GM21717 (cell line): ENCODE measurements around the gene CACNA1C.

ENCODE experiments used
- ATAC-seq: cut with Tn5 transposase; IDR thresholded peaks from one replicate; pipeline ENCODE4 v1.9.1; 2021; ENCODE audit warnings: mild to moderate bottlenecking, moderate library complexity; ENCODE audit not compliant: unreplicated experiment

Gene CACNA1C

DNA sequence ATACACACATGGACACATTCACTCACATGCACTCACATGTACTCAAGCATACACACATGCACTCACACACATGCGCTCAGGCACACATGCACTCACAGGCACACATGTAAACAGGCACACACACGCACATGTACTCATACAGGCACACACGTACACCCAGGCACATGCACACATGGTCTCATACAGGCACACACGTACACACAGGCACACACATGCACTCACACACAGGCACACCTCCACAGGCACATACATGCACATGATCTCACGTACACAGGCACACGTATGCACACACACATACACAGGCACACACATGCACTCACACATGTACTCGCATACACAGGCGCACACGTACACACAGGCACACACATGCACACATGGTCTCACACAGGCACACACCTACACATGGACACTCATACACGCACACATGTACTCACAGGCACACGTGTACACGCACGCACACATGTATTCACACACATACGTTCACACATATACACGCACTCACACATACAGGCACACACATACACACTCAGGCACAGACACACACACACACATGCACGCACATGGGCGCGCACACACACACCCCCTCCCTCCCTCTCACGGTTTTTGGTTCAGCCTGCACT is 138.9 kb downstream of the CACNA1C start:
- ATAC-seq = no peak

DNA sequence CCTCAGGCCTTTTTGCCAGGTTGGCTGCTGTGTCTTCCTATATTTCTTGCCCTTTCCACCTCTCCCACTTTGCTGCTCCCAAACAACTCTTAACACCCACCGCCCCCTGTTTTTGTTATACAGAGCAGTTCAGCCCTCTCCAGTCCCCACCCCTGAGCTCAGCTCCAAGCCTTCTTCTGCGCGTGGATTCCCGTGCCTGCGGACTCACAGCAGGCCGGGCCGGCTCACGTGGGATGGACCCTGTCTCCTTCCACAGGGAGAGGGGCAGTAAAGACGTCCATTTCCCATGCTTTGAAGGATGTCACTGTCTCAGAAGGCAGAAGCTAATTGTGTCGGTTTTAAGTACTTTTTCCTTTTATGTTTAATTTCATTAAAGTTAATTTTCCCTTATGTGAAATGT is 139.4 kb downstream of the CACNA1C start:
- no peak for ATAC-seq

DNA sequence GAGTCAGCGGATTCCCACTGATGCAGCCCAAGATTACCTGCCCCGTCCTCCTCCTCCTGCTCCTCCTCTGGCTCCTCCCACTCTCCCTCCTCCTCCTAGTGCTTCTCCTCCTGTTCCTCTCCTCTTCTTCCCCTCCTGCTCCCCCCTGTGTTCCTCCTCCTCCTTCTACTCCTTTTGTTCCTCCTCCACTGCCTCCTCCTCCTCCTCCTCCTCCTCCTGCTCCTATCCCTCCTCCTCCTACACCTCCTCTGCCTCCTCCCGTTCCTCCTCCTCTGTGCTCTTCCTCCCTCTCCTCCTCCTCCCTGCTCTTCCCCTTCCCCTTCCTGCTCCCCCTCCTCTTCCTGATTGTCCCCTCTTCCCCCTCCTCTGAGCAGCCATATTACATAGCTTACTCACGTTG is 141.3 kb downstream of the CACNA1C start:
- no peak for ATAC-seq

DNA sequence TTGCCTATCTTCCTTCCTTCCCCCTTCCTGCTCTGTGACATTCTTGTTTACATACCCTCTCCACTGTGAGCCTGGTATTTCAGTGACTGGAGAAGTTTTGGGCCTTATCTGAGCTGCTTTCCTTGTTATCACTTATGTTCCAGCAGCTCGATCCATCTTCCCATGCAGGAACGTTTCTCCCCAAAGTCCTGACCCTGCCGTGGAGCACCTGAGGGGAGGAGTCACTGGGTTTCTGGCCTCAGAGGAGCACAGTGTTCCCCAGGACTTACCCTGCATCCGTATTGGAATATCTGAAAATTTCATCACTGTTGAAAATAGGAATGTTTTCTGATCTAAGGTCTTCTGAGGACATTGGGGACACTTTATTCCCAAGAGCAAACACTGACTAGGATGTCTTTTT is 141.8 kb downstream of the CACNA1C start:
- no peak for ATAC-seq

DNA sequence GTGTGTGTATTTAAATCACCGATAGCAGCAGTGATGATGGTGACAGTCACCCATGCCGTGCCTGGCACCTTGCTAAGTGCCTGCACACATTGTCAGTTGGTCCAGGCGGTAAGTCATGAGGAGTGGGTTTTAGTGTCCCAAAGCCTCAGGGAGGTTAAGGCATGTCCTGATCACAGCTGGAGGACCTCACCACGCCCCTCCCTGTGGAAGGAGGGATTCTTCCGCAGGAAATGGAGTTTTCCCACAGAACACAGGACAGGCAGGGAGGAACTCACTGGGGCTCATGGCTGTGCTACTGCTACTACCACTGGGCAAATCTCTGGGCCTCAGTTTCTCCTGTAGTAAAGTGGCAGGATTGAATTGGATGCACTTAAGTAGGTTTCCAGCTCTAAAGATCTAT is 142.3 kb downstream of the CACNA1C start:
- no peak for ATAC-seq

DNA sequence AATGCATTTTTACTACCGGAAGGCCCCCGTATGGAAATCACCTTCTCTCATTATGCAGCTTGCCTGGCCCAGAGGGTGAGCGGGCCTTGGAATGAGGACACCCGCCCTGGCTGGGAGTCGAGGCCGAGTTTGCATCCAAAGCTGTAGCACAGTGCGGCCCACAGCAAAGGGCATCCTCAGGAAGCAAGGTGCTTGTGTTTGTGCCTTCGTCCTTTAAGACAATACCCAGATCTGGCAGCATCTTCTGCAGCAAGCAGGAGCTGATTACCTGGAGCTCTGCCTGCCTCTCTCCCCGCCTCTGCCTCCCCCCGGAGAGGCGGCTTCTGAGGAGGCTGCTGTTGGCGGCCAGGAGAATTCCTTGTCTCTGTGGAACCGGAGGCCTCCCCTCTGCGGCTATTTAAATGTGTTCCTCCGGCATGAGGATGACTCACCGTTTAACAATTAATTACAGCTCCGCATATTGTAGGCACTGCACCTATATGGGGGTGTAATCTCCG is 145.3 kb downstream of the CACNA1C start:
- ATAC-seq = no peak

DNA sequence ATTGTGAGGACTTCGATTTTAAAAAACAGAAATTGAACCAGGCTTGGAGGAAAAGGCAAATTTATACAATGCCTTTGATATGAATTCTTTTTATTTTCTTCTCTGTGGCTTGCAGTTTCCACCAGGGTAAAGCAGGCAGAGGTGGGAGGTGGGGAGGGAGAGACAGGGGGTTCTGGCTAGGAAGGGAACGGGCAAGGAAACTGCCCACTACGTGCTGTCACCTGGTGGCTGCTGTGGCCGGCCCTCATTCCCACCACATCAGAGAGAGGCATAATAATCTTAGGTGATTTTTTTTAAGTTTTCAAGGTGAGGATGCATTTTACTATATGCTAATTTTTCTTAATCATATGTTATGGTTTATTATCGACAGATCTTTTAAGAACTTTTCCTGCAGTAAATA is 145.8 kb downstream of the CACNA1C start:
- ATAC-seq = no peak

DNA sequence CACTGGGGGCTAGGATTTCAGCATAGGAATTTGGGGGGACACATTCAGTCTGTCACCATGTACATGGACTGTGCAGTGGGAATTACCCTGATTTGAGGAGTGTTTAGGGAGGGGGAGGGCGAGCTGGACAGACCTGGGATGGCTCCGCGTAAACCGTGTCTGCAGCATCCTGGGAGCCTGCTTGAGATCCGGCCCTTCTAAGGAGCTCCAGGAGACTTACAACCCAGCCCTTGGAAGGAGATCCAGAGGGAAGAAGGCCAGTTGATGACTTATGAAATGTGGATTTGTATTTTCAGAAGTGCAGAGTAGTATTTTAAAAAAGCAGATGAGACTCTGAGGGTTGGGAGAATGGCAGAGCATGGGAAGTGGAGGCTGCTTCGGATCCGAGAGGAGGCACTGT is 153.2 kb downstream of the CACNA1C start:
- ATAC-seq = no peak

DNA sequence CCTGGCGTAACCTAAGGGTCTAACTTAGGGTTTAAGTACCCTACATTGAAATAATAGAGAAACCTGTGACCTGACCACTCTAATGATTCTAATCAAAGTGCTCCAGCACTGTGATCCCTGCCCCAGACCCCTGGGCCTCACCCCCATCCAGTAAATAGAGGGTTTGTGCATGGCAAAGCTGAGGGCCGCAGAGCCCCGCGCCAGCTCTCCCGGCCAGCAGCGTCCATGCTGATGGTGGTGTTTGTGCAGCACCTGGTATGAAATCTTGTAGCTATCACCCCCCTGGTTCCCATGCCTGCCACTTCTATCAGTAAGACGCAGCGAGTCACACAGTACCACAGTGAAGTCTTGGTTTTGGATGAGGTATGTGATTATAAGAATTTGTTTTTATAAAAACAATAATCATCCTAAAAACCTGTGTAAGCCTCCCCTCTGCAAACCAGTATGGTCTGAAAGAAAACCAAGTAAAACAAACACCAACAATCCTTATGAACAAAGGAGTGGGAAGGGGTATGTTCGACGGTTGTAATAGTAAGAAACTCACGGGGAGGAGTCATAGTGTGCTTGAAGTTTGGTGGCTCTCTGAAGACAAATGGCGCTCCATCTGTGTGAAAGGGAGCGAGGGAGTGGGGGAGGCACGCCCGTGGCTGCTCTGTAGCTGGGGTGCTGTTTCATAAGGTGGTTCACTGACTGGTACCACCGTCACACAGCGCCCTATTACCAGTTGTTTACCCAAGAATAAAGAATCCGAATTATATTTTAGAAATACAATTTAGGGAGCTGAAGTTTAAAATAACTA is 156.2 kb downstream of the CACNA1C start:
- ATAC-seq = no peak

DNA sequence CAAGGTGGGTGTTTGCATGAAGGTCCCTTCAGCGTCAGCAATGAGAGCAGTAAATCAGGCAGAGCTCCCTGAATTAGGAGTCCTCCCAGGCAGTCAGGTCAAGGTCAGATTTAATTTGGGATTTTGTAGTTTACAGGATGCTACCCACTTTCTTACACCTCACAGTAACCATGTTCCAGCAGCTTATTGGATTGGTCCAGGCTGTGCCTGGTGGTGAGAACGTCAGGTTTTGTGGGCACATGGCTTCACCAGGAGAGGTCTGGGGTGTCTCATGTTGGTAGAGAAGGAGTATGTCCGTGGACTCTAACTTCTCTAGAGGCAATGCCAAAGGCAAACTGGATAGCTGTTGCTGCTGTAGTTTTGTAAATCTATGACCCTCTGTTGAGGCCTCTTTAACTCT is 158.3 kb downstream of the CACNA1C start:
- no peak for ATAC-seq

DNA sequence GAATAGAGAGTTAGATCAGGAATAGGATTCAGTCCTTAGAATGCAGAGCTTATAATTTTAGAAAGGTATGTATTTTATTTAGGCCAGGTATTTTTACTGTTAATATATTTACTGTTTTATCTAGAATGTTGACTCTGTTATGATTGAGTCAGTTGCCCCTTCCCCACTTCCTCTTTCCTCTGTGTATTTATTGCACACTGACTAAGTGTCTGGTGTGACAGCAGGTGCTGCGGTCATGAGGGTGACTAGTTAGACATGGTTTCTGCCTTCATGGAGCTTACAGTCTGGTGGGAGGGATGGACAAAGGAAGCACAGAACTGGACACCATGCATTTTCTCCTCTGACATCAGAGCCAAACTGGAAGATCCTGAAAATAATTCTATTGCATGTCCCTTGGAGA is 159.8 kb downstream of the CACNA1C start:
- ATAC-seq = no peak

DNA sequence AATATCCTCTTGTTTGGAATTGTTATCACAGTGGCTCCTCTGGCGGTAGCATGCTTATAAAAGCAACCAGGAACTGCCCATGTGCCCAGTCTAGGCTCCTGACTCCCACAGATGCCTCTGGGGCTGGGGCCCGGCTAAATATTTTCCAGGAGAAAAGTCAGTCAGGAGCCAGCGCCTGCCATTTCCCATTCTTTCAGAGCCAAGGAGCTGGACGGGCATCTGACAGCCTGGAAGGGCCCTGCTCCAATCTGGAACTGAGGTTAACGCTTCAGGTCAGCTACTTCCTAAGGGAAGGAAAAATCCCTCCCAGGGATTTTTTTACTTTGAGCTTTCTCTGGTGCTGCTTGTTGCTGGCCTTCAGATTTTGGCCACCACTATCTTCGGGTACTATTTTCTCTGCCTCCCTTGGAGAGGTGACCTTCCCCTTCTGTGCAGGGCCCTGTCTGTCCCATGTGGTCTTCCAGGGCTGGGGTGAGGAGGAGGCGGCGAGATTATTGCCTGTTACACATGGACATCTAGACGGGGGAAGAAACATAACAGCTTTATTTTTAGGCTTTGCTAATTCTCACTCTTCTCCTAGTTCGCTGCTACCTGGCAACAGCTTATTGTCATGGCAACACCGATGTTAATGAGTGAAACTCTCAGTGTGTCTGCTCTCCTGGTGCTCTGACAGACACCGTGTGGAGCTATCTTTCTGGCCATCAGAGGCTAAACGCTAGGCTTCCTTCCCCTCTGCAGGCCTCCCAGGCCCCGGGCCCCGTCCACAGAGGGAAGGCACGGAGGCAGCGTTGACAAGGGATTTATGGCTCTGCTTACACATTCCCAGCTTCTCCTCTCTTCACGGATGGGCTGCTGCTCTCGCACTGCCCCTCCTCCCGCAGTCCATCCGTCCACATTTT is 160.4 kb downstream of the CACNA1C start:
- no peak for ATAC-seq

DNA sequence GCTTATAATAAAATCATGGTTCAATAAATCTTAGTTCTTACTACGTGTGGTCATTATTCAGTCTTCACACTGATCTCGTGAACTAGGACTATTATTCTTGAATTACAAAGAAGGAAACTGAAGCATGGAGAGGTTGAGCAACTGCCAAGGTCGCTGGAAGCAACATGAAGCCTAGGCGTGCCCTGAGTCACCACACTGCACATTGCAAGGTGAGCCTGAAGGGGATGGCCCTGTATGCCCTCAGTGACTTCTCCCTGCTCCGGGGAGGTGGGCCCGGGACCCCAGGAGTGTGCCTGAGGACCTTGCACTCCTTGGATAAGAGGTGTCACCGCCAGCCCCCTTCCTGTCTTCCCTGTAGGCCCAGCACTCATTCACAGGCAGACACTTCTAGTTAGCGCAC is 161.6 kb downstream of the CACNA1C start:
- ATAC-seq = no peak

DNA sequence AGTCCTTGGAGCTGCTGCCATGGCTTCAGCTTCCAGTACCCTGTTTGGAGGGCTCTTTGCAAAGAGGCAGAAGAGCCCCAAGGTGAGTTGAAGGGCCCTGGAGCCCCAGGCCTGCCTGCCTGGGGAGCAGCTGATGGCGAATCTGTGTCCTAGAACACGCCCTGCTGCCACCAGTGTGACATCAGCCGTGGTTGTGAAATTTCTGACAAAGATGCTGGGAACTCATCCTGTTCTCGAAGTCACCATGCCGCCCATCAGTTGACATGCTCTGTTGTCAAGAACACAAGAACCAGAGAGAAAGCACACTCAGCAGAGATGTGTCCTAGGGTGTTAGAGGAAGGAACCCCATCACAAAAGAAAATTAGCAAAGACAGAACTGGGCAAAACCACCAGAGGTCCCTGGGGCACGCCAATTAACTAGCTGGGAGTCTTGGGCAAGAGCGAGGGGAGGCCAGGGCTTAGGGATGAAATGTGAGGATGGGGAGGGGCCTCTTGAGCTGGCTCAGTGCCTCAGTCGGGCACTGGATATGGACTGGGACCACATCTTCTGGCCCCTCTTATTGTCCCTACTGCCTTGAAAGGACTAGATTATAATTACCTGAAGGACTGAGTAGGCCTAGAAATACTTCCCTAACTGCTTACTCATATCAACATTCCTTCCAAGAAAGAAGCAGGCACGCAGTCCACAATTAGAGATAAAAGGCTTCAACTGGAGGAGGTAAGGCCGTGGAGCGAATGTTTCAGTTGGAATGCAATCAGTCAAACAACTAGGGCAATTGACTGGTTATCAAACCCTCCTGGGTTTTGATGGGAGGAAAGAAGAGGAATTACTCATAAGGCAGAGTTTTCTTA is 163.1 kb downstream of the CACNA1C start:
- ATAC-seq = no peak

DNA sequence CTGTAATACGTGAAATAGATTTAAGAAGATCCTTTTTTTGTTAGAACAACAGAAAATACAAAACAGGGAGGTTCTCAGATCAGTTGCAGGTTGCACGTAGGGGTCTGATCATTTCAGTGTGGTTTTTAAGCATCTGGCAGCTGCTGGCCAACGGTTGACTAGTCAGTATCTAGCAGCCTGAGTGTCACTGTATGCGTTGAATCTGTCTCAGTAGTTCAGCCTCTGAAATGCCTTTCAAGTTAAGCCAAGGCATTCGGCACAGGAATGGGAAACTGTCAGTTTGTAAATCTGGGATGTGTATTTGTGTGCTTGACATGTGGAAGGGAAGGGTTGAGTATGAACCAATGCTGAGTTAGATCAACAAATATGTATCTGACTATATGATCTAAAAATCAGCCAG is 165.9 kb downstream of the CACNA1C start:
- ATAC-seq = no peak

DNA sequence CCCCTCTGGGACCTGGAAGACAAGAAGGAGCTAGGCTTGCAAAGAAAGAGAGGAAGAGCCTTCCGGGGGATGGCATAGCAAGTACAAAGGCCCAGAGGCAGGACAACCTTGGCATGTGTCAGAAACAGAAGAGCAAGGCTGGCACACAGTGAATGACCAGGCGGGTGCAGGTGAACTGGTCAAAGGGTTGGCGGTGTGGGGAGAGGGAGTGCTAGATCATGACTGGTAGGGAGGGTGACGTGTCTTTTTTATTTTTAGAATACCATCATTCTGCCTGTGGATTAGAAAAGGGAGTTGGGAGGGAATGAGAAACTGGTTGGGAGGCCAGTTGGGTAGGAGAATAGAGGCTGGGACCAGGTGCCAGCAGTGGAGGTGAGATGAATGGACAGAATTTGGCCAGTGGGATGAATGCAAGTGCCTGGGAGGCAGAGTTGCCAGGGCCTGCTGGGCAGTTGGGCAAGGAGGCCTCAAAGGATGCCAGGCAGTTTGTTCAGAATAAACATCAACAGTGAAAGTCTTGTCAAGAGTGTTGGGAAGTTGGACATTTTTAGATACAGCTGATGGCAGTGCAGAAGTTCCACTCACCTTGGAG is 168.3 kb downstream of the CACNA1C start:
- no peak for ATAC-seq

DNA sequence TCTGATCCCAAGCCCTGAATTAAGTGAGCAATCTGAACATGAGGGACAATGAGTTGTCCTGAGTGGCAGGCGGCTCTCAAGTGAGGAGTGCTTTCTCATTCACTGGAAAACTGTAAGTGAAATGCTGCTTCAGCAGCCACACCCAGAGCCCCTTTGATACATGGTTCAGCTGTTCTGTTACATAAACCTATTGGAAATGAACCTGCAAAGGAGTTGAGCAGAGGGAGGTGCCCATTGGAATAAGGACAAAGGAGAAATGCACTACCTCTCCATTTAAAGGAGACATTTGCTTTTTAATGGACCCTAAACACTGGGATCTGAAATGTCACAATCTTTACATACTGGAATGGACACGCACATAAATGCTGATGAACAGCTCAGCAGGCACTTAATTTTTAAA is 169.9 kb downstream of the CACNA1C start:
- no peak for ATAC-seq

DNA sequence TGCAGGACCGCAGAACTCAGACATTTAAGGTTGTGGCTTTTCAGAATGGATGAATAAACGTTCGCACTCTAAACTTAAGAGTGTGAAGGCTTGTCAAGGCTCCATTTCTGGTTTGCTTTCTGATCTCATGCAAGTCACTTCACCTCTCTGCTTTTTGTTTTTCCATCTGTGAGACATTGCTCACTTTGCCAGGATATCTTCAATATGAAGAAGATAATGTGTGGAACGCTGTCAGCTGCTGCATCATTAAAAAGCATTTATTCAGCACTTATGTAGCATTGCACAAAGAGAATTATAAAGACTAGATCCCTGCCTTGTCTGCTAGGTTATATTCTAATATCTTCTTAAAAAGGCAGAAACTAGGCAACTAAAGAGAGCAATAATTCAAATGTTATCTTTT is 172.2 kb downstream of the CACNA1C start:
- ATAC-seq = no peak

DNA sequence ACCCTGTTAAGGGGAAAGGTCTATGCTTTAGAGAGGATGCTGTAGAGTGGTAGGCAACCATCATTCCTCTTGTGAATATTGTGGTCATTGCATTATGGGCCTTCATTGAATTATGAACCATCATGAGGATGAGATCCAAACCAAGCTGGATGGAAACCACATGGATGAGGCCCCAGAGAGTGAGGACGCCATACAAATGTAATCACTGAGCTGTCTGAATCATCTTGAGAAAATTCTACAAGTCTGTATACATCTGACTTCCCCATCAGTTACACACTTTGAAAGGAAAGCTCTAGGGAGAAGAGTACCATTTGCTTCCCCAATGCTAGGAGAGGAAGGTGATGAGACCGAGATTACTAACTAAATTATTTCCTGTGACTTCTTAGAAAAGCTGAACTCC is 172.9 kb downstream of the CACNA1C start:
- ATAC-seq = no peak

DNA sequence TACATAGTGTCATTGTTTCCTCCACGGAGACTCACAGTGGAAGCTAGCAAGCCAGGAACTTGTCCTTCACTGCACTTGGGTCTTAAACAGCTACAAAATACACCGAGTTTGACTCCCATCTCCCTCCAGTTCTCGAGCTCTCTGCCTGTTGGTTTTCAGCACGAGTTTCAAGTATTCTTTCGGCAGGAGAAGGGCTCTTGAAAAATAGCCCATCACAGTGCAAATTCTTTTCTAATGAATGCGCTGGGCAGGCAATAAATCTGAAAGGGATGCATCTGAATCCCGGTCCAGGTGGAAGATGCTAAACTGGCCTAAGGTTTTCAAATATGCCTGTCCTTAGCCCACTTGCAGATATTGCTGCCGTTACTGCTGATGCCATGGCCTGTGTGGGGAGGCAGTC is 173.9 kb downstream of the CACNA1C start:
- ATAC-seq = no peak
